ENCODE results near the gene MEF2D. TPM values are rescaled to one million over a fixed set of nuclear protein-coding genes. Genes with fewer than 3 reads are reported as not detected.

The MEF2D gene
- total RNA-seq, 4 donors from 2014 or later: 26.4 to 80.6 (median 32.0) TPM

DNA sequence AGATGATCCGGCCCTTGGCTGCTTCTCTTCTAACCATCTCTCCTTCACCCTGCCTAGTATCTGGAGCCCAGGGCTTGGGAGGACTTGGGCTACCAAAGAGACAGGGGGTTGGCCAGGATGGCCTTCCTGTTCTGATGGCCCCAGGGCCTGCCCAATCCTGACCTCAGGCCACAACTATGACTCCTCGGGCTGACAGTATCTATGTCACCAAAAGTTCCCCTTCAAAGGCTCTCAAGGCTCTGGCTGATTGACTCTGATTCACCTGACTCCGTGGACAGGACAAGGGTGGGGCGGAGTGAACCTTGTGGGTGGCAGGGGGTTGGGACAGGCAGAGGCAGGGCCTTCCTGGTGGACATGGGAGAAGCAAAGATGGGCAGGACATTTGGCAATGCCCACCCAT is 12.7 kb downstream of the MEF2D start:
- intact Hi-C loops (cut with DNase I): no loop called here
- TF ChIP-seq POLR2A (IDR thresholded peaks at IDR 0.05): peak in 1 of 2 donors; percentile 25
- TF ChIP-seq CTCF (IDR thresholded peaks at IDR 0.05): no peak
- Histone ChIP-seq H3K4me3 (replicated peaks in 1 of 3) (no peak overlapping the region), H3K27ac (peak overlapping the region; percentile 26 to 97 (median 93)), H3K27me3 (no peaks in the 10 kb centered on the region), H3K4me1 (peaks cover 78 to 88% of the 10 kb centered on the region in 2 donors), H3K9me3 (no peaks in the 10 kb centered on the region), H3K36me3 (no peaks in the 10 kb centered on the region)
- peak; percentile 84 to 85 for DNase-seq
- 51 to 60% methylated on average over 4 of the region's 4 CpGs for whole genome bisulfite sequencing, 2 donors

DNA sequence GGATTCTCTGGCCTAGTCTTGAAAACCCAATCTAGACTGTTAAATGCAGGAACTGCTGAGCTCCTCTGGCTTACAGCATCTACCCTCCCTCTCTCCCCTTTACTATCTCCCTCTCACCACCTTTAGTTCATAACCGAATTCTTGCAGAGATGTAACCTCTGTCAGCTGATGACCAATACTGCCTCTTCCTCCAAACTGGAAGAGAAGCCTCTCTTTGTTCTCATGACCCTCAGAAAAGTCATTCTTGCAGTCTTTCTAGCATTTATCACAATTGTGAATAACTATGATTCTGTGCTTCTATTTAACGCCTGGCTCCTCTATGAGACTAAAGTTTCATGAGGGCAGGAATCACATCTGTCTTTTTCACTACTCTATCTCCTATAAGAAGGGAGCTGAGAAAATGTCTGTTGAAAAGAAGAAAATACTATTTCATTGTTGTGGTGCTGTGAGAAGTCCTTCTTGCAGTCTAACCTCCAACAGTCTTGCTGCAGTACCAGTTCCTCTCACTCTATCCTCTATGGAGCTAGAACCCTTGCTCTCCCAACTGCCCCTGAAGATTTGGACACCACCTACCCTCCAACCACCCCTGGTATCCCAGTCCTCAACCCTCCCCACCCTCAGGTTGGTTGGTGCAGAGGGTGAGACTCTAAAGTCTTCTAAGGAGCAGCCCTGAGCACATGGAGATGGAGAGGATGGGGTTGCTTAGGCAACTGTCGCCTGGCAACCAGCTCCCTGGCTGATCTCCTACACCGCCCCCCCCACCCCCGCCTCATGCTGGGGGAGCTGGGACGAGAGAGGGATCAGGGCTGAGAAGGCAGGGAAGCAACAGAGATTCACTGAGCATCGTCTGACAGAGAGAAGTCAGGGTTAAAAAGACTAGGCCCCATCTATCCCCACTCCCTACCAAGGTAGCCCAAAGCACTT is 13.9 kb downstream of the MEF2D start:
- 78 to 89% methylated on average over 7 of the region's 7 CpGs for WGBS, 2 donors
- no peaks in the 10 kb centered on the region for H3K9me3 ChIP-seq
- peaks cover 66 to 76% of the 10 kb centered on the region in 2 donors for H3K4me1 ChIP-seq
- DNase-seq: no peak
- H3K27ac ChIP-seq: peak overlapping the region; percentile 26 to 93 (median 28)
- intact Hi-C loops (cut with DNase I): no loop called here
- no peaks in the 10 kb centered on the region for H3K27me3 ChIP-seq
- TF ChIP-seq CTCF (IDR thresholded peaks at IDR 0.05) (no peak), POLR2A (IDR thresholded peaks at IDR 0.05) (no peak)
- no peak overlapping the region for H3K4me3 ChIP-seq (replicated peaks in 1 of 3)
- H3K36me3 ChIP-seq: peaks cover 10 to 11% of the 10 kb centered on the region in 2 donors

GRCh38 chr1:156485984-156486383 is 14.6 kb downstream of the MEF2D start:
- no peaks in the 10 kb centered on the region for H3K27me3 ChIP-seq
- WGBS, 2 donors: 88 to 89% methylated on average over 3 of the region's 3 CpGs
- peaks cover 17 to 18% of the 10 kb centered on the region in 2 donors for H3K36me3 ChIP-seq
- intact Hi-C loops (cut with DNase I): no loop called here
- no peak overlapping the region for H3K4me3 ChIP-seq (replicated peaks in 1 of 3)
- TF ChIP-seq CTCF (IDR thresholded peaks at IDR 0.05) (no peak), POLR2A (IDR thresholded peaks at IDR 0.05) (no peak)
- DNase-seq: no peak
- H3K27ac ChIP-seq: peak overlapping the region in 2 of 3 donors; percentile 22 to 28
- peaks cover 59 to 73% of the 10 kb centered on the region in 2 donors for H3K4me1 ChIP-seq
- no peaks in the 10 kb centered on the region for H3K9me3 ChIP-seq

GRCh38 chr1:156484480-156485058 is 16.0 kb downstream of the MEF2D start:
- peak overlapping the region in 2 of 3 donors; percentile 34 to 51 for H3K27ac ChIP-seq
- peaks cover 31 to 32% of the 10 kb centered on the region in 2 donors for H3K36me3 ChIP-seq
- DNase-seq: no peak
- 69 to 93% methylated on average over 6 of the region's 6 CpGs for WGBS, 2 donors
- no peak overlapping the region for H3K4me3 ChIP-seq (replicated peaks in 1 of 3)
- H3K9me3 ChIP-seq: no peaks in the 10 kb centered on the region
- no peaks in the 10 kb centered on the region for H3K27me3 ChIP-seq
- TF ChIP-seq CTCF (IDR thresholded peaks at IDR 0.05) (no peak), POLR2A (IDR thresholded peaks at IDR 0.05) (no peak)
- H3K4me1 ChIP-seq: peaks cover 45 to 59% of the 10 kb centered on the region in 2 donors
- intact Hi-C loops (cut with DNase I): no loop called here

- Histone ChIP-seq H3K27me3 (no peaks in the 10 kb centered on the region), H3K36me3 (peaks cover 40 to 41% of the 10 kb centered on the region in 2 donors), H3K27ac (peak overlapping the region in 1 of 3 donors; percentile 51), H3K4me1 (peaks cover 33 to 49% of the 10 kb centered on the region in 2 donors), H3K9me3 (no peaks in the 10 kb centered on the region), H3K4me3 (replicated peaks in 1 of 3) (no peak overlapping the region)
- 100% methylated on average over 2 of the region's 2 CpGs for WGBS, 2 donors
- intact Hi-C loops (cut with DNase I): no loop called here
- no peak for DNase-seq
- TF ChIP-seq CTCF (IDR thresholded peaks at IDR 0.05) (no peak), POLR2A (IDR thresholded peaks at IDR 0.05) (no peak)
Observed at GRCh38 chr1:156483397-156483796, 17.2 kb downstream of the MEF2D start.
